HG03175 (cell line): Measurements from ENCODE around the gene CADM4.
A peak's percentile ranks its signal among the peaks of the same experiment; 100 is the strongest.
"Not testable (repeated sequence)": the region's sequence is repeated elsewhere in the genome, so short reads cannot be mapped to it uniquely, and the experiment has no call there.

Source experiments
- ATAC-seq: cut with Tn5 transposase; IDR thresholded peaks from one replicate; pipeline ENCODE4 v1.9.1; 2021; ENCODE audit warnings: mild to moderate bottlenecking, moderate library complexity; ENCODE audit not compliant: unreplicated experiment

The CADM4 gene

GRCh38 chr19:43635561-43635940 is 4.1 kb downstream of the CADM4 start:
- ATAC-seq: not testable (repeated sequence)

GRCh38 chr19:43634872-43635560 is 4.6 kb downstream of the CADM4 start:
- no peak for ATAC-seq

GRCh38 chr19:43634506-43634871 is 5.2 kb downstream of the CADM4 start:
- ATAC-seq: no peak

GRCh38 chr19:43634068-43634467 is 5.6 kb downstream of the CADM4 start:
- ATAC-seq: no peak

GRCh38 chr19:43633520-43633919 is 6.1 kb downstream of the CADM4 start:
- ATAC-seq: no peak

- no peak for ATAC-seq
Measured at GRCh38 chr19:43631491-43631890, 8.2 kb downstream of the CADM4 start.

- no peak for ATAC-seq
Measured at GRCh38 chr19:43628646-43629326, 10.9 kb downstream of the CADM4 start.

GRCh38 chr19:43626838-43627237 is 12.8 kb downstream of the CADM4 start:
- ATAC-seq: no peak

- ATAC-seq: no peak
Measured at GRCh38 chr19:43625918-43626579, 13.6 kb downstream of the CADM4 start.

- no peak for ATAC-seq
Measured at GRCh38 chr19:43624933-43625332, 14.7 kb downstream of the CADM4 start.

GRCh38 chr19:43623889-43624670 is 15.6 kb downstream of the CADM4 start:
- no peak for ATAC-seq

- ATAC-seq: no peak
Measured at GRCh38 chr19:43622956-43623355, 16.7 kb downstream of the CADM4 start.

GRCh38 chr19:43622070-43622469 is 17.6 kb downstream of the CADM4 start:
- ATAC-seq: no peak

- ATAC-seq: no peak
Measured at GRCh38 chr19:43620061-43621001, 19.3 kb downstream of the CADM4 start.

GRCh38 chr19:43619262-43620060 is 20.2 kb downstream of the CADM4 start, which contains the start of gene ZNF428:
TSS of gene ZNF428 (minus strand) at chr19:43619629. CDS start at chr19:43614304, 5,325 bp downstream.
- peak; percentile 79 for ATAC-seq

- peak; percentile 22 for ATAC-seq
Measured at GRCh38 chr19:43618921-43619261, 20.8 kb downstream of the CADM4 start.

GRCh38 chr19:43616954-43617353 is 22.7 kb downstream of the CADM4 start:
- ATAC-seq: no peak

- no peak for ATAC-seq
Measured at GRCh38 chr19:43616306-43616705, 23.3 kb downstream of the CADM4 start.

- ATAC-seq: no peak
Measured at GRCh38 chr19:43612374-43612773, 27.3 kb downstream of the CADM4 start.
